Nucleus accumbens (tissue), 56 donors: ENCODE data around the gene RHOV.

Experiments
- DNase-seq, 56 donors: peaks; one replicate each; lab custom pipeline; 2025; lab: John Stamatoyannopoulos, UW

The RHOV gene

GRCh38 chr15:40850576-40851112 lies 23.4 kb downstream of the RHOV start:
- no peak for DNase-seq

GRCh38 chr15:40847223-40847961 lies 26.6 kb downstream of the RHOV start:
- peak in 12 of 56 donors; percentile 2 to 46 (median 20) for DNase-seq

GRCh38 chr15:40846841-40847222 lies 27.2 kb downstream of the RHOV start:
- DNase-seq, result no peak

GRCh38 chr15:40845511-40846284 lies 28.3 kb downstream of the RHOV start:
- DNase-seq, result no peak

DNA sequence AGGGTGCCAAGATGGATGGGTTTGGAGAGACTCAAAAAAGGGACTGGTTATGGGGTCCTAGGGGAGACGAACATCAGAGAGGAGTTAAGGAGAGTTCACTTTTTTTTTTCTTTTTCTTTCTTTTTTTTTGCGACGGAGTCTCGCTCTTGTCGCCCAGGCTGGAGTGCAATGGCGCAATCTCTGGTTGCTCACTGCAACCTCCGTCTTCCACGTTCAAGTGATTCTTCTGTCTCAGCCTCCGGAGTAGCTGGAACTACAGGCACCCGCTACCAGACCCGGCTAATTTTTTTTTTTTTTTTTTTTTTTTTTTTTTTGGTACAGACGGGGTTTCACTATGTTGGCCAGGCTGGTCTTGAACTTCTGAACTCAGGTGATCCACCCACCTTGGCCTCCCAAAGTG lies 29.0 kb downstream of the RHOV start:
- no peak for DNase-seq

- no peak for DNase-seq
These were observed 29.4 kb downstream of the RHOV start for GRCh38 chr15:40844696-40845030.

DNA sequence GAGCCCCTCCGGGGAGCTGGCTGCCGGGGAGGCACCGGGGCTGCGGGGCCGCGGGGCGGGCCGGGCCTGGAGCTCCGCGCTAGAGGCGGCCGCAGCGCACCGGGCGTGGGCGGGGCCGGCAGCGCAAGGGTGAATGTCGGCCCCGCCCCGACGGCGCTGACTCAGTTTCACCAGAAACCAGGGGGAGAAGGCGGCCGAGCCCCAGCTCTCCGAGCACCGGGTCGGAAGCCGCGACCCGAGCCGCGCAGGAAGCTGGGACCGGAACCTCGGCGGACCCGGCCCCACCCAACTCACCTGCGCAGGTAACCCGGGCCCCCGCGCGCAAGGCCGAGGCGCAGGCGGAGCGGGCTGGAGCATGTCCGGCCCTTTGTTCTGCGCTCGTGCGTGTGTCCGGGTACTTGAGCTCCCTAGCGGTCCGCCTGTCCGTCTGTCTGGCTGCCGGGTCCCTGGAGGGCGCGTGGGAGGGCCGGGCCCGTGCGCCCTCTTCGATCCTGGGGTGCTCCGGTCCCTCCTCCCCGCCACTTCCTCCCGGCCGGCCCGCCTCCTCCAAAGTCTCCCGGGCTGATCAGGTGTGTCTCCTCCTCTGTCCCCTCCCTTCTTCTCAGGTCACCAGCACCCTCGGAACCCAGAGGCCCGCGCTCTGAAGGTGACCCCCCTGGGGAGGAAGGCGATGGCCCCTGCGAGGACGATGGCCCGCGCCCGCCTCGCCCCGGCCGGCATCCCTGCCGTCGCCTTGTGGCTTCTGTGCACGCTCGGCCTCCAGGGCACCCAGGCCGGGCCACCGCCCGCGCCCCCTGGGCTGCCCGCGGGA lies 29.9 kb downstream of the RHOV start, which contains the start of gene SPINT1:
SPINT1 (plus strand) TSS at position 164 of the 811 bp plus-strand sequence; CDS start at position 671, 507 bp downstream.
- DNase-seq, result peak in 1 of 56 donors; percentile 2

- no peak for DNase-seq
These were observed 30.7 kb downstream of the RHOV start for GRCh38 chr15:40843261-40843884.

GRCh38 chr15:40841741-40842140 lies 32.3 kb downstream of the RHOV start:
- DNase-seq, result no peak

DNA sequence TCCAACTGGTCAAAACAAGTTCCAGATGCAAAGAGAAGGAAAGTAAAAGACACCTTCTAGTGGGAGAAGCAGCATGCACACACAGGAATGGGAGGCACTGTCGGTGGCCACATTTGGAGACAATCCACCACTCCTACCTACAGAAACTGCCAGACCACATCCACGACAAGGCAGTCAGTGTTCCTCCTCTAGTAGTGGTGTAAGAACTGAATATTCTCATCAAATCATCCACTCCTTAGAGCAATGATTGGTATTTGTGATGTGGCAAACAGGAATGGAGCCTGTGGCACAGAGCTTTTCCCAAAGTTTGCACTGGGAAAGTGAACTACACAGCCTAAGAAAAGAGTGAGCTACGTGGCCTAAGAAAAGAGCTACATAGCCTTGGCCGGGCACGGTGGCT lies 35.3 kb downstream of the RHOV start:
- DNase-seq, result no peak

DNA sequence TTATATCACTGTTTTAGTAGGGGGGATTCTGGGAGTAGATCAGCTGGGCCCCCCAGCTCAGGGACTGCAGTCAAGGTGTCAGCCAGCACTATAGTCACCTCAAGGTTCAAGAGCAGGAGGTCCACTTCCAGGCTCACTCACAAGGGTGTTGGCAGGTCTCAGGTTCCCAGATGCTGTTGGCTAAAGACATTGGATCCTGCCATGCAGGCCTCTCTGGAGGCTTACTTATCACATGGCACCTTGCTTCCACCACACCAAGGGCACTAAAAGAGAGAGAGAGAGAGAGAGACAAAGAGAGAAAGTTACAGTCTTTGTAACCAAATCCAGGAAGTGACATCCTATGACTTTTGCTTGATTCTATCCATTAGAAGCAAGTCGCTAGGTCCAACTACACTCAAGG lies 38.0 kb downstream of the RHOV start:
- DNase-seq, result no peak

DNA sequence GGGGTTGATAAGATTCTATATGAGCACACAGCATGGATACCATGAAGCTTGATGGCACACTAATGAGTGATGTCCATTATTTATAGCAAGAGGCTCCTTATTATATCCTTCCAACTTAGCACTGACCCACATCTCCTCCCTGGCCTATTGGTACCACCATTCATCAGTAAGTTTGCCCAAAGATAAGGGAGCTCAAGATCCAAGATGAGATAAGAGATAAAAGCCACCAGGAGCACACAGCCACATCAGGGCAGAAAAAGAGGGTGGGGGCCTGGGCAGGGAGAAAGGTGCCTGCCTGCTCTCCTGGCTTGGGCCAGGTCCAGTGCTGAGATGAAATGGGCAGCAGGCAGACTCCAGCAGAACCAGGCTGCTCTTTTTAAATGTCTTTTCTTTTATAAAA lies 41.1 kb downstream of the RHOV start:
- no peak for DNase-seq

- DNase-seq, result no peak
These were observed 42.2 kb downstream of the RHOV start for GRCh38 chr15:40831861-40832260.

- no peak for DNase-seq
These were observed 43.1 kb downstream of the RHOV start for GRCh38 chr15:40830884-40831283.

- no peak for DNase-seq
These were observed 44.9 kb downstream of the RHOV start for GRCh38 chr15:40829115-40829514.

- DNase-seq, result no peak
These were observed 45.5 kb downstream of the RHOV start, which contains the start of gene PPP1R14D for GRCh38 chr15:40828447-40829036. PPP1R14D (minus strand) TSS chr15:40828708; CDS start chr15:40828641, 67 bp downstream.

DNA sequence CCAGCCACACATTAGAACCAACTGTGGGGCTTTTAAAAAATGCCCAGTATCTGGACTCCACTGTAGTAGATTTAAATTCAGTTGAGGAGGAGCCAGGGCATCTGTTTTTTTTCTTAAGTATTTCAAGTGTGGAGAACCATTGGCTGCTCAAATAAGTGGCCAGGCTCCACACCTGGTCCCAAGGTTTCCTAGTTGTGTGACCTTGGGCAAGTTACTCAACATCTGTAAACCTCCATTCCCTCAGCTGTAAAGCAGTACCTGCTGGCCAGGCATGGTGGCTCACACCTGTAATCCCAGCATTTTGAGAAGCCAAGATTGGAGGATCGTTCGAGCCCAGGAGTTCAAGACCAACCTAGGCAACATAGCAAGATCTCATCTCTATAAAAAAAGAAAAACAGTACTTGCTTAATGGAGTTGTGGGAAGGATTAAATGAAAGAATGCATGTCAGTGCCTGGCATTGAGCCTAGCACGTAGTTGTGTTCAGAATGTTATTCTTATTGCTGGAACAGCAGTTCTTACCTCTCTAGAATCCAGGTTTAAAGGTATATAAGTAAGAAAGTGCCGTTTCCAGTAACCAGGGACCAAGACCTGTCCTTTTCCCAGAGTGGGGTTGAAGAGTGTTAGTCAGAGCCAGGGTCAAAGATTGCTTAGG lies 47.5 kb downstream of the RHOV start:
- no peak for DNase-seq

DNA sequence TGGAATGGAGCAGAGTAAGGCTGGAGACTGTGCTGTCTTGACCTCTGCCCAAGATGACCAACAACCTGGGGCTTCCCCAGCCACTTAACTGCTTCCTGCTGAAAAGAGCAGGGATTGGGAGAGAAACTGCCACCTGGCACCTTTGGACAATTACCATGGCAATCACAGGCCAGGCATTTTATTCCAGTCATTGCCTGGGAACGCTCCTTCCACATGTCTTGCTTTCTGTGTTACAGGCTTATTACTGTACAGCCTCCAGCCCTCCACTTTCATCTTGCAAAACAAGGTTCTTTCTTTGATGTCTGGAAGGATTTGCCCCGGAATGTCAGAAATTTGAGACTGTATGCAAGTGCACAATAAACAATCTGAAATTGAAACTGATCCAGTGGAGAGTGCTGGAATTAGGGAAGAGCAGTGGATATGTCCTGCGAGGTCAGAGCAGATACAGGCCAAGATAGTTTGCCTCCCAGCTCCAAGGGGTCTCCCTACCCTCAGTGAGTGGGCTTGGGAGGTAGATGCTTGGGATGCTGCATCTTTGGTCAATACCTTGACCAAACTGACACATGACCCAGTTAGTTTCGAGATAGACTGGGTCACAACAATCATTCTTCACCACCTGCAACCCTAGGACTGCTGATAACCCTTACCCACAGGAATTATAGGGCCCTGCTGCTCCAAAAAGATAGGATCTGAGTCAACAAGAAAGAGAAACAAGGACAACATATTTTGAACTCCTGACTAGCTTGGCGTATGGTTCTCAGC lies 48.2 kb downstream of the RHOV start:
- DNase-seq, result no peak
